ENCODE results near the gene NPPC. TPM values are rescaled to one million over a fixed set of nuclear protein-coding genes. Genes with fewer than 3 reads are reported as not detected.
"Not testable (repeated sequence)": the region's sequence is repeated elsewhere in the genome, so short reads cannot be mapped to it uniquely, and the experiment has no call there.

NPPC gene
- total and polyA plus RNA-seq, 7 donors, result 0.29 to 26.9 (median 0.88) TPM; not detected in 1

DNA sequence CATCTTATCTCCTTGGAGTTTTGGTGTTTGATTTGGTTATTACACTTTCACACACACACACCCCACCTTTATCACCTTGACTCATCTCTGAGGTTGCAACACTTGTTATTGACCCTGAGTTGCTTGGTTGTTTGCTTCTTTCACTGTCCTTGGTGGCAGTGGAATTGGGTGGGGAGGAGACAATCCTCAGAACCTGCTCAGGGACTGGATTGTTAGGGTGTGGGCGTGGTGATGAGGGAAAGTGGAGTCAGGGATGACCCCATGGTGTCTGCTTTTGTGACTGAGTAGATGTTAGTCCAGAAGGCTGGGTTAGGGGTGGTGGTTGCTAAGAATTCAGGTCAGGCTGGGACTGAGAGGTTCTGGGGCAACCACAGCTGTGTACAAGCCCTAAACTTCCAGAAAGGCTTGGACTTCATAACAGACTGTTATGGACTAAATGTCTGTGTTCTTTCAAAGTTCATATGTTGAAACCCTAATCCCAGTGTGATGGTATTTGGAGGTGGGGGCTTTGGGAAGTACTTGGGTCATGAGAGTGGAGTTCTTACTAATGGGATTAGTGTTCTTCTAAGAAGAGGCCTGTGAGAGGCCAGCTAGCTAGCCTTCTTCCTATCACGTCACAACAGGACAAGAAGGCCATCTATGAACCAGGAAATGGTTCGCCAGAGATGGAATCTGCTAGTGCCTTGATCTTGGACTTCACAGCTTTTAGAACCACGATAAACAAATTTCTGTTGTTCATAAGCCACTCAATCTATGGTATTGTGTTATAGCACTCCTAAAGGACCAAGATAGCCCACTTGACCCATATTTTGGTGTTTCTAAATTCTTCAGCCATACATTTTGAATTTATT lies 31.9 kb upstream of the NPPC start:
- no peaks in the 10 kb centered on the region for H3K9me3 ChIP-seq
- no peaks in the 10 kb centered on the region for H3K4me1 ChIP-seq
- WGBS, 3 donors, result 80 to 92% (median 82%) methylated on average over 4 of the region's 4 CpGs
- H3K4me3 ChIP-seq, result no peak overlapping the region
- TF ChIP-seq, protein P1, sequence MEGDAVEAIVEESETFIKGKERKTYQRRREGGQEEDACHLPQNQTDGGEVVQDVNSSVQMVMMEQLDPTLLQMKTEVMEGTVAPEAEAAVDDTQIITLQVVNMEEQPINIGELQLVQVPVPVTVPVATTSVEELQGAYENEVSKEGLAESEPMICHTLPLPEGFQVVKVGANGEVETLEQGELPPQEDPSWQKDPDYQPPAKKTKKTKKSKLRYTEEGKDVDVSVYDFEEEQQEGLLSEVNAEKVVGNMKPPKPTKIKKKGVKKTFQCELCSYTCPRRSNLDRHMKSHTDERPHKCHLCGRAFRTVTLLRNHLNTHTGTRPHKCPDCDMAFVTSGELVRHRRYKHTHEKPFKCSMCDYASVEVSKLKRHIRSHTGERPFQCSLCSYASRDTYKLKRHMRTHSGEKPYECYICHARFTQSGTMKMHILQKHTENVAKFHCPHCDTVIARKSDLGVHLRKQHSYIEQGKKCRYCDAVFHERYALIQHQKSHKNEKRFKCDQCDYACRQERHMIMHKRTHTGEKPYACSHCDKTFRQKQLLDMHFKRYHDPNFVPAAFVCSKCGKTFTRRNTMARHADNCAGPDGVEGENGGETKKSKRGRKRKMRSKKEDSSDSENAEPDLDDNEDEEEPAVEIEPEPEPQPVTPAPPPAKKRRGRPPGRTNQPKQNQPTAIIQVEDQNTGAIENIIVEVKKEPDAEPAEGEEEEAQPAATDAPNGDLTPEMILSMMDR (IDR thresholded peaks at IDR 0.05), result no peak
- no peaks in the 10 kb centered on the region for H3K36me3 ChIP-seq (ENCODE audit: insufficient read depth in 1 of 2, low read depth in 1 of 2)
- no peaks in the 10 kb centered on the region for H3K27me3 ChIP-seq (ENCODE audit: insufficient read depth in 3 of 3, low read length in 2 of 3)
- intact Hi-C loops (cut with DNase I), result no loop called here
- DNase-seq (no peak), ATAC-seq (no peak)
- H3K27ac ChIP-seq, result no peak overlapping the region

DNA sequence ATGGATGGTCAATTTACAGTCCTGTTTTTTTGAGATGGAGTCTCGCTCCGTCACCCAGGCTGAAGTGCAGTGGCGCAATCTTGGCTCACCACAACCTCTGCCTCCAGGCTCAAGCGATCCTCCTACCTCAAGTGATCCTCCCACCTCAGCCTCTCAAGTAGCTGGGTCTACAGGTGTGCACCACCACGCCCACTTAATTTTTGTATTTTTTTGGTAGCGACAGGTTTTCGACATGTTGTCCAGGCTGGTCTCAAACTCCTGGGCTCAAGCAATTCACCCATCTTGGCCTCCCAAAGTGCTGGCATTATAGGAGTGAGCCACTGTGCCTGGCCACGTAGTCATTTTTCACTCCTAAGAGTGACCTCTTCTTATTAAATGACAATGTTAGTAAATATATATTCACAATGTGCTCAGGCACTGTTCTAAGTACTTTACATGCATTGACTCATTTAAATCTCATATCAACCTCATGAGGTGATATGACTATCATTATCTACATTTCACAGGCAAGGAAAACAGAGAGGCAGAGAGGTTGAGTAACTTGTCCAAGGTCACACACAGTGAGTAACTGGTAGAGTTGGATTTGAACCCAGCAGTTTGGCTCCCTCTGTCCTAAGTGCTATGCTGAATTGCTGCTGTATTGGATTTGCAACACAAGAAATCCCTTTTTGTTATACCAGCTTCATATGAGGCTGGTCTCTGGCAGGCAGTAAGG lies 29.7 kb upstream of the NPPC start:
- no peak overlapping the region for H3K4me3 ChIP-seq
- no peaks in the 10 kb centered on the region for H3K36me3 ChIP-seq (ENCODE audit: insufficient read depth in 1 of 2, low read depth in 1 of 2)
- 92 to 96% (median 94%) methylated on average over 8 of the region's 8 CpGs for WGBS, 3 donors
- TF ChIP-seq, protein P1 (IDR thresholded peaks at IDR 0.05), result no peak
- ATAC-seq (no peak), DNase-seq (no peak)
- peaks cover 0 to 5% (median 0%) of the 10 kb centered on the region in 3 donors for H3K27me3 ChIP-seq (ENCODE audit: insufficient read depth in 3 of 3, low read length in 2 of 3)
- H3K4me1 ChIP-seq, result no peaks in the 10 kb centered on the region
- H3K9me3 ChIP-seq, result no peaks in the 10 kb centered on the region
- intact Hi-C loops (cut with DNase I), result no loop called here
- no peak overlapping the region for H3K27ac ChIP-seq

DNA sequence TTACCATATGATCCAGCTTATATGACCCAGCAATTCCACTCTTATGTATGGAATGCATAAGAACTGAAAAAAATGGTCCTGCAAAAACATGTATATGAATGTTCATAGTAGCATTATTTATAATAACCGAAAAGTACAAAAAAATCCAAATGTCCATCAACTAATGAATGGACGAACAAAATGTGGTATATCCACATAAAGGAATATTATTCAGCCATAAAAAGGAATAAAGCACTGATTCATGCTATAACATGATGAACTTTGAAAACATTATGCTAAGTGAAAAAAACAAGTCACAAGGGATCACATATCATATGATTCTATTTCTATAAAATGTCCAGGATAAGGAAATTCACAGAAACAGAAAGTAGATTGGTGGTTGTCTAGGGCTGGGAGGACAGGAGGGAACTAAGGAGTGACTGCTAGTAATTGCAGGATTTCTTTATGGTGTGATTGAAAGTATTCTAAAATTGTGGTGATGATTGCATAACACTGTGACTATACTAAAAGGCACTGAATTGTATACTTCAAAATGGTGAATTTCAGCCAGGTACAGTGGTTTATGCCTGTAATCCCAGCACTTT lies 25.3 kb upstream of the NPPC start:
- 93 to 98% (median 97%) methylated on average over 2 of the region's 2 CpGs for WGBS, 3 donors
- Histone ChIP-seq H3K36me3 (ENCODE audit: insufficient read depth in 1 of 2, low read depth in 1 of 2) (no peaks in the 10 kb centered on the region), H3K9me3 (no peaks in the 10 kb centered on the region), H3K27me3 (ENCODE audit: insufficient read depth in 3 of 3, low read length in 2 of 3) (peaks cover 0 to 5% (median 0%) of the 10 kb centered on the region in 3 donors), H3K27ac (no peak overlapping the region), H3K4me3 (no peak overlapping the region), H3K4me1 (no peaks in the 10 kb centered on the region)
- intact Hi-C loops (cut with DNase I), result no loop called here
- ATAC-seq (no peak), DNase-seq (no peak)
- TF ChIP-seq, protein P1 (IDR thresholded peaks at IDR 0.05), result no peak

DNA sequence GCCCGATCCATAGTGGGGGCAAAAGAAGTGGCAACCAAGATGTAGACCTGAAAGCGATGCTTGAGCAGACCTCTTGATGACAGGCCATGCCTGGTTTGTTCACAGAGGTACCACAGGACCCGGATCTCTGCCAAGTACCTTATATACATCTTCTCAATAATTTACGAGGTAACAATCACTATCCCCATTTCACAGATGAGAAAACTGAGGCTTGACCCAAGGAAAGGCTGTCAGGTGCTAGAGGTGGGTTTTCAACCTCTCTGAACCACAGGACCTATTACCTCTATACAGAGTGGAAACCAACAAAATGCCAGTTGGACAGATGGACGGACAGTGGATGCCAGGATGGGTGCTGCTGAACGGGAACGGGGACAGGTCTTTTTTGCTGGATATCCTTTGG lies 21.5 kb upstream of the NPPC start:
- 85 to 87% (median 87%) methylated on average over 7 of the region's 7 CpGs for WGBS, 3 donors
- ATAC-seq, result no peak

DNA sequence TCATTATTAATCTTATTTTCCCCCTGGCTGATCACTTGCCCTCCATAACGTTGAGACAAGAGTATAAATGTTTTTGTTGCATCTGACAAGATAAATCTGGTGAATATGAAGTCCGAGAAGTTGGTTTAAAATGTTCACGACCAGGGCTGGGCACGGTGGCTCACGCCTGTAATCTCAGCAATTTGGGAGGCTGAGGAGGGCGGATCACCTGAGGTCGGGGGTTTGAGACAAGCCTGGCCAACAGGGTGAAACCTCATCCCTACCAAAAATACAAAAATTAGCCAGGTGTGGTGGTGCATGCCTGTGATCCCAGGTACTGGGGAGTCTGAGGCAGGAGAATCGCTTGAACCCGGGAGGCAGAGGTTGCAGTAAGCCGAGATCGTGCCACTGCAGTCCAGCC lies 20.9 kb upstream of the NPPC start:
- WGBS, 3 donors, result 84 to 85% (median 84%) methylated on average over 11 of the region's 11 CpGs
- DNase-seq, result not testable (repeated sequence)

More for the DNA sequence above, 21.5 kb upstream of the NPPC start:
- no peaks in the 10 kb centered on the region for H3K4me1 ChIP-seq
- no peaks in the 10 kb centered on the region for H3K9me3 ChIP-seq
- DNase-seq, result no peak
- peaks cover 0 to 5% (median 0%) of the 10 kb centered on the region in 3 donors for H3K27me3 ChIP-seq (ENCODE audit: insufficient read depth in 3 of 3, low read length in 2 of 3)
- intact Hi-C loops (cut with DNase I), result loop anchor here in 1 of 2 donors (1.0 kb wide), 1 partner anchor 14 kb away; no protein-coding TSS in a partner anchor
- no peak overlapping the region for H3K27ac ChIP-seq
- H3K36me3 ChIP-seq (ENCODE audit: insufficient read depth in 1 of 2, low read depth in 1 of 2), result no peaks in the 10 kb centered on the region
- no peak overlapping the region for H3K4me3 ChIP-seq
- TF ChIP-seq, protein P1 (IDR thresholded peaks at IDR 0.05), result no peak

More for the DNA sequence above, 20.9 kb upstream of the NPPC start:
- intact Hi-C loops (cut with DNase I), result loop anchor here in 1 of 2 donors (1.0 kb wide), 1 partner anchor 14 kb away; no protein-coding TSS in a partner anchor
- H3K36me3 ChIP-seq (ENCODE audit: insufficient read depth in 1 of 2, low read depth in 1 of 2); H3K9me3 ChIP-seq; H3K27me3 ChIP-seq (ENCODE audit: insufficient read depth in 3 of 3, low read length in 2 of 3); ATAC-seq; H3K4me1 ChIP-seq; H3K4me3 ChIP-seq; H3K27ac ChIP-seq: not testable (repeated sequence)

All from psoas muscle (tissue), 8 donors.